T-helper 9 cell (primary cell): ENCODE data around the gene ZNF274.
"Not testable (repeated sequence)": the region's sequence is repeated elsewhere in the genome, so short reads cannot be mapped to it uniquely, and the experiment has no call there.

ENCODE experiments used
- DNase-seq: peaks from one replicate; pipeline ENCODE4 v3.0.0-alpha.2; 2020

Gene ZNF274

DNA sequence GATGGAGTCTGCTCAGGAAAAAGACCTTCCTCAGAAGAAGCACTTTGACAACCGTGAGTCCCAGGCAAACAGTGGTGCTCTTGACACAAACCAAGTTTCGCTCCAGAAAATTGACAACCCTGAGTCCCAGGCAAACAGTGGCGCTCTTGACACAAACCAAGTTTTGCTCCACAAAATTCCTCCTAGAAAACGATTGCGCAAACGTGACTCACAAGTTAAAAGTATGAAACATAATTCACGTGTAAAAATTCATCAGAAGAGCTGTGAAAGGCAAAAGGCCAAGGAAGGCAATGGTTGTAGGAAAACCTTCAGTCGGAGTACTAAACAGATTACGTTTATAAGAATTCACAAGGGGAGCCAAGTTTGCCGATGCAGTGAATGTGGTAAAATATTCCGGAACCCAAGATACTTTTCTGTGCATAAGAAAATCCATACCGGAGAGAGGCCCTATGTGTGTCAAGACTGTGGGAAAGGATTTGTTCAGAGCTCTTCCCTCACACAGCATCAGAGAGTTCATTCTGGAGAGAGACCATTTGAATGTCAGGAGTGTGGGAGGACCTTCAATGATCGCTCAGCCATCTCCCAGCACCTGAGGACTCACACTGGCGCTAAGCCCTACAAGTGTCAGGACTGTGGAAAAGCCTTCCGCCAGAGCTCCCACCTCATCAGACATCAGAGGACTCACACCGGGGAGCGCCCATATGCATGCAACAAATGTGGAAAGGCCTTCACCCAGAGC is 29.6 kb downstream of the ZNF274 start:
- no peak for DNase-seq

DNA sequence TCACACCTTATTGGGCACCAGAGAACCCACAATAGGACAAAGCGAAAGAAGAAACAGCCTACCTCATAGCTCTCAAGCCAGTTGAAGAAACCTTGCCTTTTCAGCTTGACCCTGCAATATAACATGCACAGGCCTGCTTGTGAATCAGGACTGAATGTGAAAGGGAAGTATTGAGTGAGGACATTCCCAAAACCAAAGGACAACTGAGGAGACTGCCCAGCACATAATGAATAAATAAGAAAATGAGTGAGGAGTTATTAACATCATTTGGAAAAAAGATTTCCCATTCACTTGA is 30.2 kb downstream of the ZNF274 start:
- DNase-seq, result no peak

DNA sequence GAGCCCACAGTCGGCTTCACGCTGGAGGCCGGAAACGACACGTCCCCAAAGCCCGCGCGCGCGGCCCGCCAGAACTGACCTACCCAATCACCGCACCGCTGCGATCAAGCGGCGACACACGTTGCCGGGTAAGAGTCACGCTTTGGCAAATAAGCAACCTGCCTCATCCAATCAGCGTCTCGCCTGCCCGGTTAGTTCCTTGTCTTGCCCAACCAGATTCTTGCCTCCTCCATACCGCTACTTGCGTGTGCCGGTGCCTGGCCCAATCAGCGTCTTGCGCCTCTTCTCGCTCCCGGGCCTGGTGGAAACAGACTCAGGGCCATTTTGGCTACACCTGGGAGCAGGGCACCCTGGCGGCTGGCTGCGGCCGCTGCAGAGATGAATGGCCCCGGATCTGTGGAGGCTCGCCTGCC is 34.2 kb downstream of the ZNF274 start:
- no peak for DNase-seq

DNA sequence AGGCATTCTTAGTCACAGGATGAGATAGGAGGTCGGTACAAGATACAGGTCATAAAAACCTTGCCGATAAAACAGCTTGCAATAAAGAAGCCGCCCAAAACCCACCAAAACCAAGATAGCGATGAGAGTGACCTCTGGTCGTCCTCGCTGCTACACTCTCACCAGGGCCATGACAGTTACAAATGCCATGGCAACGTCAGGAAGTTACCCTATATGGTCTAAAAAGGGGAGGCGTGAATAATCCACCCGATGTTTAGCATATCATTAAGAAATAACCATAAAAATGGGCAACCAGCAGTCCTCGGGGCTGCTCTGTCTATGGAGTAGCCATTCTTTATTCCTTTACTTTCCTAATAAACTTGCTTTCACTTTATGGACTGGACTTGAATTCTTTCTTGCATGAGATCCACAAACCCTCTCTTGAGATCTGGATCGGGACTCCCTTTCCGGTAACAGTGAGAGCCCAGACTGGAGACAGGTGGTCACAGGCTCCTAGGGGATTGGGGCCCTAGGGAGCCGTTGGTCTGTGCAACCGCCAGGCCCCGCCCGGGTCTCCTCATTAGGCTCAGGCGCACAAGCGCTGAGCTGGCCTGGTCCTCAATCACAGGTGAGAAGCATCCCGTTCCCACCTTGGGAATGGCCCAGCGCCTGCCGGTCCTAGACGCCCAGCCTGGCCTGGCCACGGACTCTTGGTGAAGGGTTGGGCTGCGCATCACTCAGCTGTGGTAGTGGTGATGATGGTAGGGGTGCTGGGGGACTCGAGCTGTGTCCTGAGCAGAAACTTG is 34.9 kb downstream of the ZNF274 start:
- DNase-seq, result no peak

DNA sequence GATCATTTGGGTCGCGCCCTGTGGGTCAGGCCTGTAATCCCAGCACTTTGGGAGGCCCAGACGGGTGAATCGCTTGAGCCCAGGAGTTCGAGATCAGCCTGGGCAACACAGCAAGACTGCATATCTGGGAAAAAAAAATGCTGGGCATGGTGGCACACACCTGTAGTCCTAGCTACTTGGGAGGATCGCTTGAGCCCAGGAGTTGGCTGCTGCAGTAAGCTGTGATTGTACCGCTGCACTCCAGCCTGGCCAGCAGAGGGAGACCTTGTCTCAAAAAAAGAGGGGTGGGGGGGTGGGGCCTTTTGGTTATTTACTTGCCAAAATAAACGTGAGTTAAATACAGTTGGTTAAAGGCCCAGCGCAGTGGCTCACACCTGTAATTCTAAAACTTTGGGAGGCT is 36.0 kb downstream of the ZNF274 start:
- DNase-seq, result peak; percentile 12

DNA sequence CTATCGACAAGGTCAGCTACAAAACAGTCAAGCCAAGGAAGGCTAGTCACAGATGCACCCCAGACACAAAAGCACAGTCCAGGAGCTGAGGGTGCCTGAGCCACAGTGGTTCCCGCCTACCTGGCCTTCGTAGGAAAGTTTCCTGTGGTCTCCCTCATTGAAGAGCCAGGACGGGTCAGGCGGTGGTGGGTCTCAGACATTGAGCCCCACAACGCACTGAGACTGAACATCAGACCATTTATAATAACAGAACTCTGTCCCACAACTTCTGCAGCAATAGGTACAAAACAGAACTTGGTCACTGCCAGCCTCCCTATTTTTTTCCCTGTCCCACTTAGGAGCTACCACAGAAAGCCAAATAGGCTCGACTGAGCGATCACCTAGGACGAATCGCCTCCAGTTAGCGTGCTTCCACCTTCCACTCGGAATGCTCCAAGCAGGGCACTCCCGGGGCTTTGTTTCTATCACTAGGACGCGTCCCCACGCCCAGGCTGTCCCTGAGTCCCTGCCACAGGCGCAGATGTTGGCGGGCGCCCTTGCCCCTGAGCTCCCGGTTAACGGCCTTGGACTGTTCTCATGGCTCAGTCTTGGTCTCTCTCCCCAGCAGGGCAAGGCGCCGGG is 45.2 kb downstream of the ZNF274 start:
- no peak for DNase-seq

DNA sequence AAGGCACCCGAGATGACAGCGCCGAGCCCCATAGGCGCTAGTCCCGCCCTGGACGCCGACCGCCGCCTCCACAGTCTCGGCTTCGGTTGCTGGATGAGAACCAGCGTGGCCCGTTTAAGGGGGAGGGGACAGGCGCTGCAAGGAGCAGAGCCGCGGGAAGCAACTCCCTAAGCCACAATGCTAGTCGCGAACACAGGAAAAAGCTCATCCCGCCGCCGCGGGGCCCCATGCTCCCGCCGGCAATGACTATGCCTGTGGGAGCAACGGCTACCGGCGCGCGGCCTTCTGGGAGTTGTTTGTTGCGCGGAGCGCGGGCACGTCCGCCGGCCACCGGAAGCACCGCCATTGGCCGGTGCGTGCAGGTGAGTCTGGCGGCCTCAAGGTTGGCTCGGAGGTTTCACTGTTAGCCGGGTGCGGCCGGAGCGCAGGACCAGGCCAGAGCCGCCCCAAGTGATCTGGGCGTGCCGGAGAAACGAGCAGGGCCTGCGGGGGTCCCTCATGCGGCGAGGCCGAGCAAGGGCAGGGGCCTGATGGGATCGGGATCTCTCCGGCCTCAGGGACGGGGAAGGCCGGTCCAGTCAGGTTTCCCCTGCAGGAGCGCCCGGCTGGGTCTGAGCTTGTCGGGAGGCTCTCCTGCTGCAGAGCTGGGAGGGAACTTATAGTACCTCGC is 45.9 kb downstream of the ZNF274 start, which contains the start of gene ZNF544:
TSS of gene ZNF544 (plus strand) at position 330 of the 670 bp plus-strand sequence. CDS start 15,110 bp downstream, outside the sequence.
- peak; percentile 7 for DNase-seq

DNA sequence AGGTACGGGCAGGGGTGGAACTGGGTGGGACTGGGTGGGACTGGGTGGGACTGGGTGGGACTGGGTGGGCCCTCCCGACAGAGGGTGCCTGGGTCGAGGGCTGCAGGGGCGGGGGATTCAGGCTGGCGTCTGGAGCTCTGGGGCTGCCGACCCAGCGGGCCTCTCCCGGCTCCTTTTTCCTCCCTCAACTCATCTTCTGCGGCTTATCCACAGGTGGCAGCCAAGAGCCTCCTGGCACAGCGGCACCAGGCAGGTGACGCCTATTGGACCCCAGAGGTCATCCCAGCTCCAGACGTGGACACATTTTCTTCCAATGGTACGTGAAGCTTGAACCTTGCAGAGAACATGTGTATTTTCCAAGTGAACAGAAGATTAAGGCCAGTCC is 46.4 kb downstream of the ZNF274 start:
- no peak for DNase-seq

DNA sequence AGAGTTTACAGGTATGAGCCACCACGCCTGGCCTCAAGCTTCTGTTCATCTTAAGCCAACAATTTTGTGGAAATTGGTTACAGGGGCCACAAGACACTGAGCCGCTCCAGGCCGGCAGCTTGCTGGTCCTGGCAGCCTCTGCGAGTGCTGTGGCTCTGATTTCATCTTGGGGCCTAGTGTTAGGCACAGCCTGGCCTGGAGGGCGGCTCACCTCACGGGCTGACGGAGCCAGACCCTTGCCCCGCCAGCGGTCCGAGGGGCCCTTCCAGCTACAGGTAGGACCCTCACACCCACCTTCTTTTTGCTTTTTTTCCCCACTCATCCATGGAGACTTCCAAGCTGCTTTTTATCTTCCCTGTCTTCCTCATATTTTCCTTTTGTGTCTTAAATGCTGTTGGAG is 54.5 kb downstream of the ZNF274 start:
- DNase-seq, result no peak

DNA sequence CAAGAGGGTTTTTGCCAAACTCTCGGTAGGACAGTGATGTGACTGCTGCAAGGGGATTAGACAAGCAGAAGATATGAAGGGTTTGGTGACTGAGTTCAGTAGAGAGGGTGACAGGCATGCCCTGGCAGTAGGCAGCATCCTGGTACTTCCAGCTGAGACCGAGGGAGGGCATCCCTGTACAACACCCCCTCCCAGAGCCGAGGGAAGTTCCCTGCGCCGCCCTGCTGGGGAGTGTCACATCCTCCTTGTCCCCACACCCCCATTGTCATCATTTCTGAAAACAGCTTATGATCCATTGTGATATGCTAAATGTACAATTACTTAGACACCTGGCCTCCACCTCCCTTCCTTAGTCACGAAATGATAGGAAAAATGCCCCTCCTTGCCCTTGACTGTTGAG is 60.5 kb downstream of the ZNF274 start:
- DNase-seq, result no peak

DNA sequence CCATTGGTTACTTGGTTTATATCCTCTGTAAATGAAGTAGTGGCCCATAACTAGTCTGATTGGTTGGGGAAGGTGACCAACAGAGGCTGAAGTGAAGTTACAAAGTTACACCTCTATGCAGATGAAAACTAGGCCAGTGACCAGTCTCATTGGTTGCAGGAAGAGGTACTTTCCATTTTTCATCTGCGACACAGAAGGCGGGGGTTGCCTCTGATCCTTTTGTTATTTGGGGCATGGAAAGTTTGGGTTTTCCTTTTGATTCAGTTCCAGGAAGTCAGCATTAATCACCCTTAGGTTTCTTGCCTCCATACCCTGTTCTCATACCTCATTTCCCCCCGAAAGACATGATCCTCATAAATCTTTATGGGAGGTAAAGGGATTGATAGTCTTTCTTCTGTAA is 66.0 kb downstream of the ZNF274 start:
- DNase-seq, result no peak

DNA sequence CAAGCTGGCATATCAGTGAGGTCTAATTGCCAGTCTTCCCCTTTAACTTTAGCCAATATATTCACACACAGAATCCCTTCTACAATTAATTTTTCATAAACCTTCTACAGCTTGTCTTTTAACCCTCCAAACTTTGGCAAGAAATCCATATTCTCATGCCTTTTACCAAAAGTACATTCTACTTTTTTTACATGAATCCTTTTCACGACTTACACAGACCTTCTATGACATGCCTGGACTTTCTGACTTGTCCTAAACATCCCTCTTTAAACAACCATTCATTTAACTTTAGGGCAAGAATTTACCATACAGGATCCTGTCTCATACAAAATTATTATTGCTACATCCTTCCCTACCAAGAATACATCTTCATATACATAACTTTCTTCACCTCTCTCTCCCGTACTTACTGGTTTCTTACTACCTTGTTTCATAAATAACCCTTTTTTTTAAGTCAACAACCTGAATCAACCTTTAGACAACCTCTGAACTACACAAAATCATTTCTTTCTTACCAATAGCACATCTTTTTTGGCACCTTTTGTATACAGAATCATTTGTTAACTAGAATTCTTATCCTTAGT is 69.3 kb downstream of the ZNF274 start:
- no peak for DNase-seq

DNA sequence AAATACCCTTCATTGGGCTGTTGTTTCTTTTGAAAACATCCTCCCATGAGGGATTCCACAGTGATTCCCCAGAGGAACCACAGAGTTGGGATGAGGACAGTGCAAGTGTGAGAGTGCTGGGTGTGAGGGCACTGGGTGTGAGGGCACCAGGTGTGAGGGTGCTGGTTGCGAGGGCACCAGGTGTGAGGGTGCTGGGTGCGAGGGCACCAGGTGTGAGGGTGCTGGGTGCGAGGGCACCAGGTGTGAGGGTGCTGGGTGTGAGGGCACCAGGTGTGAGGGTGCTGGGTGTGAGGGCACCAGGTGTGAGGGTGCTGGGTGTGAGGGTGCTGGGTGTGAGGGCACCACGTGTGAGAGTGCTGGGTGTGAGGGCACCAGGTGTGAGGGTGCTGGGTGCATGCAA is 75.4 kb downstream of the ZNF274 start:
- DNase-seq, result not testable (repeated sequence)

DNA sequence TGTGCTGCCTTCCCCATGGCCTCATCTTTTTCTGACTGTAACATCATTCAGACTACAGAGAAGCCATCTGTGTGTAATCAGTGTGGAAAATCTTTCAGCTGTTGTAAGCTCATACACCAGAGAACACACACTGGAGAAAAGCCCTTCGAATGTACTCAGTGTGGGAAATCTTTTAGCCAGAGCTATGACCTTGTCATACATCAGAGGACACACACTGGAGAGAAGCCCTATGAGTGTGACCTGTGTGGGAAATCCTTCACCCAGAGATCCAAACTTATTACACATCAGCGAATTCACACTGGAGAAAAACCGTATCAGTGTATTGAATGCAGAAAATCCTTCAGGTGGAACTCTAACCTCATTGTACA is 78.7 kb downstream of the ZNF274 start:
- no peak for DNase-seq

DNA sequence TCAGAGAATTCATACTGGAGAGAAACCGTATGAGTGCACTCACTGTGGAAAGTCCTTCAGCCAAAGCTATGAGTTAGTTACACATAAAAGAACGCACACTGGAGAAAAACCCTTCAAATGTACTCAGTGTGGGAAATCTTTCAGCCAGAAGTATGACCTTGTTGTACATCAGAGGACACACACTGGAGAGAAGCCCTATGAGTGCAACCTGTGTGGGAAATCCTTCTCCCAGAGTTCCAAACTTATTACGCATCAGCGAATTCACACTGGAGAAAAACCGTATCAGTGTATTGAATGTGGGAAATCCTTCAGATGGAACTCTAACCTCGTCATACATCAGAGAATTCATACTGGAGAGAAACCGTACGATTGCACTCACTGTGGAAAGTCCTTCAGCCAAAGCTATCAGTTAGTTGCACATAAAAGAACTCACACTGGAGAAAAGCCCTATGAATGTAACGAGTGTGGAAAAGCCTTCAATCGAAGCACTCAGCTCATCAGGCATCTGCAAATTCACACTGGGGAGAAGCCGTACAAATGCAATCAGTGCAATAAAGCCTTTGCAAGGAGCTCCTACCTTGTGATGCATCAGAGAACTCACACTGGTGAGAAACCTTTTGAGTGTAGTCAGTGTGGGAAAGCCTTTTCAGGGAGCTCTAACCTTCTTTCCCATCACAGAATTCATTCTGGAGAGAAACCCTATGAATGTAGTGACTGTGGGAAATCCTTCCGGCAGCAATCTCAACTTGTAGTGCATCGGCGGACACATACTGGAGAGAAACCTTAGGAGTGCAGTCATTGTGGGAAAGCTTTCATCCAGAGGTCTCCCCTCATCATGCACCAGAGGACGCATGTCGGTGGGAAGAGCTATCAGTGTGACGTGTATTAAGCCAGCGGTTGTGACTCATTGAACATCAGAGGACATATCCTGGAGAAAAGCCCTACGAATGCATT is 79.4 kb downstream of the ZNF274 start:
- no peak for DNase-seq

DNA sequence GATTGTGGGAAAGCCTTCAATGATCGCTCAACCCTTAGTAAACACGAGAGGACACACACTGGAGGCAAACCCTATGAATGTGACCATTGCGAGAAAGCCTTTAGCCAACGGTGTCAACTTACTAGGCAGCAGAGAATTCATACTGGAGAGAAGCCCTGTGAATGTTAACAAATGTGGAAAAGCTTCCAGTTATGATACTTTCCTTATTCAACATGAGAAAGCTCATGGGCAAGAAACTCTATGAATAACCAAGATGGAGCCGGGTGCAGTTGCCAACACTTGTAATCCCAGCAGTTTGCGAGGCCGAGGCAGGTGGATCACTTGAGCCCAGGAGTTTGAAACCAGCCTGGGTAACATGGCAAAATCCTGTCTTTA is 80.0 kb downstream of the ZNF274 start:
- no peak for DNase-seq
